Retinal pigment epithelial cell (primary cell): ENCODE measurements around the gene ACSM6.
"Not testable (repeated sequence)": the region's sequence is repeated elsewhere in the genome, so short reads cannot be mapped to it uniquely, and the experiment has no call there.

Experiments used
- DNase-seq: peaks from one replicate; pipeline ENCODE4 v3.0.0-alpha.2; 2010; ENCODE audit warnings: low read depth
- H3K4me3 ChIP-seq: 2 replicates; pipeline ENCODE4 v1.5.1; 2011; ENCODE audit warnings: mild to moderate bottlenecking, low read length, control low read depth, moderate library complexity
- CTCF ChIP-seq: conservative IDR thresholded peaks from 2 replicates; pipeline ENCODE4 v1.5.1; 2011; ENCODE audit warnings: low read depth, low read length, control low read depth, inconsistent platforms

Gene ACSM6

GRCh38 chr10:95214793-95215192, 20.8 kb downstream of the ACSM6 start:
- no peak for DNase-seq
- no peak overlapping the region for H3K4me3 ChIP-seq
- no peak for TF ChIP-seq CTCF

- DNase-seq, result no peak
- TF ChIP-seq CTCF, result no peak
- H3K4me3 ChIP-seq, result no peak overlapping the region
These were observed 23.4 kb downstream of the ACSM6 start for GRCh38 chr10:95217476-95217875.

DNA sequence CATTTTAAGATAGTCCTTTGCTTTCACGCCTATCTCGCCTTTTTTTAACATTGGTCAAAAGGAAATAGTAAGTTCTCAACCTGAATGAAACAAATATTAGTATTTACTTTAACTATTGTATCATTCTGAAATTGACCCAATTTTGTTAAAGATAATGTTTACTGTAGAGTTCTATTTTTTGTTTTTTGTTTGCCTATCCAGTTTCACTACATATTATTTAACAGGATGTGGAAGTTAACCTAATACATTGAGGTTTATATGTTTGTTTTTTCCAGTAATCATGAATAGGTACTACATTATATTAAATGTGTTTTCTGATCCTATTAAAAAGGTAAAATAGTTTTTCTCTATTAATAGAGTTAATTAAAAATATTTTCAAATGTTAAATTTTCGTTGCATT, 26.5 kb downstream of the ACSM6 start:
- no peak for DNase-seq
- no peak for TF ChIP-seq CTCF
- no peak overlapping the region for H3K4me3 ChIP-seq

- TF ChIP-seq CTCF, result no peak
- no peak for DNase-seq
These were observed 27.1 kb downstream of the ACSM6 start for GRCh38 chr10:95221124-95221523.

DNA sequence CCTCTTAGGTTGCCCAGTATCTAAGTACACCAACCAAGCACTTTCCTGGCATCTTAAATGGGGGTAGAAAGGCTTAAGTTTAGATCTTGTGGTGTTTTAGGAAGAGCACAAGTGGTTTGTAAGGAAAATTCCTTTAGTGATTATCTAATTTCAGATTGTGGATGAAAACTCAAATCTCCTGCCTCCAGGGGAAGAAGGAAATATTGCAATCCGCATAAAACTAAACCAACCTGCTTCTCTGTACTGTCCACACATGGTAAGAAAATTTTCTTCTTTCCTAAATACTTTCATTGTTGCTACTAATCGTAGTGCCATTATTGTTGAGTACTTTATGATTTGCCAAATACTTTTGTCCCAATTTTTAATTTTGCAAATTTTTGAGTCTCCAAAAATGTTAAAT, 31.1 kb downstream of the ACSM6 start:
- H3K4me3 ChIP-seq, result no peak overlapping the region
- DNase-seq, result no peak
- TF ChIP-seq CTCF, result peak; percentile 5

More at GRCh38 chr10:95221124-95221523, 27.1 kb downstream of the ACSM6 start:
- H3K4me3 ChIP-seq, result no peak overlapping the region

DNA sequence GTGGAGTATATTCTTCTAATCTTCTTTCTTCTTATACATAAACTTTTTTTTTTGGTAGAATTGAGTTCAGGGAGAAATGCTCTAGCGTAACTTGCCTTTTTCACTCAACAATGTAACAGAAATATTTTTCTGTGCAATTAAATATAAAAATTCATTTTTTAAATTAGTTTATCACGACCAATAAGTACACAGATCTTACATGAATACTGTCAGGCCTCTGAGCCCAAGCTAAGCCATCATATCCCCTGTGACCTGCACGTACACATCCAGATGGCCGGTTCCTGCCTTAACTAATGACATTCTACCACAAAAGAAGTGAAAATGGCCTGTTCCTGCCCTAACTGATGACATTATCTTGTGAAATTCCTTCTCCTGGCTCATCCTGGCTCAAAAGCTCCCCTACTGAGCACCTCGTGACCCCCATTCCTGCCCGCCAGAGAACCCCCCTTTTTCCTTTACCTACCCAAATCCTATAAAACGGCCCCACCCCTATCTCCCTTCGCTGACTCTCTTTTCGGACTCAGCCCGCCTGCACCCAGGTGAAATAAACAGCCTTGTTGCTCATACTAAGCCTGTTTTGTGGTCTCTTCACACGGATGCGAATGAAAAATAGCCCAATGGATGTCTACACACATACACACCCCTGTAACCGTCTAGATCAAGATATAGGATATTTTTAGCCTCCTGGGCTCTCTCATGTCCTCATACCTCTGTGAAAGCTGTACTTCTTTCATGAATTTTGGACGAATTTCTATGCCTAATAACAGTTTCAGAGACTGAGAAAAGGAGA, 35.1 kb downstream of the ACSM6 start:
- not testable (repeated sequence) for DNase-seq, H3K4me3 ChIP-seq

DNA sequence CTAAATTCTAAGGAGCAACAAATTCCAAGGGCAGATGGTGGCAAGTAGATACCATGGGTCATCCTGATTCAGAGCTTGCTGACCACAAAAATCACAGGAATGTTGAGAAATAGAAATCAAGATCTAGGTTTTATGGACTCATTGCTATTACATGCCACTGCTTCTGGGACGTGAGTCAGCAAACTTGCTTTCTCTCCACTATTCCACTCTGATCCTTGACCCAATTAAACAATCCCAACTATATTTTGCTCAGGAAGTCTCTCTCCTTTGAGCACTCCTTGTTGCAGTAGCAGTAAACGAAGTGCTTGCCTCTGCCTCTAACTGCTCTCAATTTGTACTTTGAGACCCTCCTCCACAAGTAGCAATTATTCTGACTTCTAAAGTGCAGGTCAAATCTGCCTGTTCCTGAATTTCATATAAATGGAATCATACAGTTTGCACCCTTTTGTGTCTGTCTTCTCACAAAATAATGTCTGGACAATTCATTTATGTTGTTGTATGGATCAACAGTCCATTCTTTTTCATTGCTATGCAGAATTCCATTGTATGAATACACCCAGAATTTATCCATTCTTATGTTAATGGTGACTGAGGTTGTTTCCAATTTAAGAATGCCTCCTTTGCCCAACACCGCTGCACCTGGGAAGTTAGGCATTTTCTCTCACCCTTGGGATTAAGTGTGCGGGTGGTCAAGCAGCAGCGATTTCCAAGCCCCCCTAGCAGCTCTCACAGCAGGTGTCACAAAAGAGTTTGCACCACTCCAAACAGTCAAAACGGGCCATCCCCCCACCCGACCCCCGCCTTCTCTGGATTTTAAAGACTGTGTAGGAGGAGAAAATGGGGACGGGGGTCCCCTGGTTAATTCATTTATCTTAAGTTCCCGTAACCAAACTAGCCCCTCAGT, 35.9 kb downstream of the ACSM6 start:
- DNase-seq, result peak; percentile 81
- peak overlapping the region; percentile 33 for H3K4me3 ChIP-seq
- no peak for TF ChIP-seq CTCF

DNA sequence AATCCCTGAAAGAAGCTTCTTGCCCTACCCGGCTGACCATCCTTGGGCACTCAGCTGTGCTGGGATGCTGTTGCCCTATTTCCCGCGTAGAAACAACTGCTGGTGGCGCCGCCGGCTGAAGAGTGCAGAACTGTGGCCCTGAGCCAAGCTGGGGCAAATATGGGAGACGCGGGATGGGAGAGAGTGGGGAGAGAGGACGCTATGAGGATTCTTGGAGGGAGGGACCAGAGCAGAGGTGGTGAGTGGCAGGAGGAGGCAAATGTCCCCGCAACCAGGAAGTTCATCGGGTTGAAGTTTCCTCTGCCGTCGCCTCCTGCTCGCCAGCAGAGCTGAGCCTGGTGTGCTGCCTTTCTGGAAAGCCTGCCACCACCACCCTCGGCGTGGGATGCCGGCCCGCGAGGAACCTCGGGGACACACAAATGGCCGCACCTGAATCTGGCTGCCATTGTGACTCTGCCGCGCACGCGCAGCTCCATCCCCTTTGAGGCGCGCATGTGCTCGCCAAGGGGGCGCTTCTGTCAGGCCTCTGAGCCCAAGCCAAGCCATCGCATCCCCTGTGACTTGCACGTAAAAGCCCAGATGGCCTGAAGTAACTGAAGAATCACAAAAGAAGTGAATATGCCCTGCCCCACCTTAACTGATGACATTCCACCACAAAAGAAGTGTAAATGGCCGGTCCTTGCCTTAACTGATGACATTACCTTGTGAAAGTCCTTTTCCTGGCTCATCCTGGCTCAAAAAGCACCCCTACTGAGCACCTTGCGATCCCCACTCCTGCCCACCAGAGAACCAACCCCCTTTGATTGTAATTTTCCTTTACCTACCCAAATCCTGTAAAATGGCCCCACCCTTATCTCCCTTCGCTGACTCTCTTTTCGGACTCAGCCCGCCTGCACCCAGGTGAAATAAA, 36.9 kb downstream of the ACSM6 start:
- peak overlapping the region; percentile 33 for H3K4me3 ChIP-seq
- not testable (repeated sequence) for DNase-seq
